Measurements from ENCODE around the gene ARID1B. TPM values are rescaled to one million over a fixed set of nuclear protein-coding genes. Genes with fewer than 3 reads are reported as not detected.

Gene ARID1B
- total RNA-seq, 1 experiment from 2014 or later, result 58.8 TPM

- no TSS peak for BruUV-seq (replicated peaks)
- no peaks in the 10 kb centered on the region for H3K27me3 Mint-ChIP-seq (ENCODE audit: insufficient read depth, unreplicated experiment)
- intact Hi-C loops (cut with micrococcal nuclease; ENCODE audit: unreplicated experiment), result no loop called here
Observed at GRCh38 chr6:157157258-157157657, 380.1 kb downstream of the ARID1B start.

GRCh38 chr6:157158456-157158855, 381.3 kb downstream of the ARID1B start:
- H3K9me3 ChIP-seq, result no peaks in the 10 kb centered on the region
- Mint-ChIP-seq H3K4me1 (ENCODE audit: low read depth, unreplicated experiment) (no peaks in the 10 kb centered on the region), H3K36me3 (ENCODE audit: insufficient read depth, unreplicated experiment) (peaks cover 36% of the 10 kb centered on the region), H3K9me3 (ENCODE audit: unreplicated experiment) (no peaks in the 10 kb centered on the region), H3K4me3 (ENCODE audit: unreplicated experiment) (no peak overlapping the region), H3K27me3 (ENCODE audit: insufficient read depth, unreplicated experiment) (no peaks in the 10 kb centered on the region), H3K27ac (ENCODE audit: unreplicated experiment) (no peak overlapping the region)
- H3K27me3 ChIP-seq (replicated peaks; ENCODE audit: control insufficient read depth, insufficient read depth, low read length), result no peaks in the 10 kb centered on the region
- no peaks in the 10 kb centered on the region; the same call in 1 of the 2 replicates for H3K36me3 ChIP-seq (ENCODE audit: control insufficient read depth, insufficient read depth, low read length)
- no peak for DNase-seq
- H3K4me1 ChIP-seq, result no peaks in the 10 kb centered on the region
- ChIA-PET CTCF (no interaction called here), POLR2A (no interaction called here)
- H3K4me3 ChIP-seq (ENCODE audit: low read depth, low read length), result no peak overlapping the region
- intact Hi-C loops (cut with micrococcal nuclease; ENCODE audit: unreplicated experiment), result no loop called here
- no TSS peak for BruUV-seq (replicated peaks)
- no peak for TF ChIP-seq CTCF (IDR thresholded peaks at IDR 0.05; ENCODE audit: insufficient read depth in 1 of 2, low read depth in 1 of 2, low read length in 1 of 2, severe bottlenecking in 1 of 2, unreplicated experiment in 1 of 2)

More at GRCh38 chr6:157157258-157157657, 380.1 kb downstream of the ARID1B start:
- Histone ChIP-seq H3K36me3 (ENCODE audit: control insufficient read depth, insufficient read depth, low read length) (no peaks in the 10 kb centered on the region; the same call in none of the 2 replicates), H3K27me3 (replicated peaks; ENCODE audit: control insufficient read depth, insufficient read depth, low read length) (no peaks in the 10 kb centered on the region), H3K4me1 (no peaks in the 10 kb centered on the region), H3K9me3 (no peaks in the 10 kb centered on the region), H3K4me3 (ENCODE audit: low read depth, low read length) (no peak overlapping the region)
- DNase-seq, result no peak
- Mint-ChIP-seq H3K4me1 (ENCODE audit: low read depth, unreplicated experiment) (no peaks in the 10 kb centered on the region), H3K4me3 (ENCODE audit: unreplicated experiment) (no peak overlapping the region), H3K9me3 (ENCODE audit: unreplicated experiment) (no peaks in the 10 kb centered on the region), H3K27ac (ENCODE audit: unreplicated experiment) (peak overlapping the region; percentile 15), H3K36me3 (ENCODE audit: insufficient read depth, unreplicated experiment) (peaks cover 36% of the 10 kb centered on the region)
- ChIA-PET POLR2A (no interaction called here), CTCF (no interaction called here)
- no peak for TF ChIP-seq CTCF (IDR thresholded peaks at IDR 0.05; ENCODE audit: insufficient read depth in 1 of 2, low read depth in 1 of 2, low read length in 1 of 2, severe bottlenecking in 1 of 2, unreplicated experiment in 1 of 2)

- intact Hi-C loops (cut with micrococcal nuclease; ENCODE audit: unreplicated experiment), result no loop called here
- H3K9me3 Mint-ChIP-seq (ENCODE audit: unreplicated experiment), result no peaks in the 10 kb centered on the region
Observed at GRCh38 chr6:157158897-157159296, 381.7 kb downstream of the ARID1B start.

More at GRCh38 chr6:157158897-157159296, 381.7 kb downstream of the ARID1B start:
- BruUV-seq (replicated peaks), result no TSS peak
- Mint-ChIP-seq H3K4me3 (ENCODE audit: unreplicated experiment) (no peak overlapping the region), H3K4me1 (ENCODE audit: low read depth, unreplicated experiment) (no peaks in the 10 kb centered on the region), H3K27ac (ENCODE audit: unreplicated experiment) (no peak overlapping the region), H3K36me3 (ENCODE audit: insufficient read depth, unreplicated experiment) (peaks cover 36% of the 10 kb centered on the region), H3K27me3 (ENCODE audit: insufficient read depth, unreplicated experiment) (no peaks in the 10 kb centered on the region)
- Histone ChIP-seq H3K4me1 (no peaks in the 10 kb centered on the region), H3K27me3 (replicated peaks; ENCODE audit: control insufficient read depth, insufficient read depth, low read length) (no peaks in the 10 kb centered on the region), H3K36me3 (ENCODE audit: control insufficient read depth, insufficient read depth, low read length) (no peaks in the 10 kb centered on the region; the same call in 1 of the 2 replicates), H3K9me3 (no peaks in the 10 kb centered on the region), H3K4me3 (ENCODE audit: low read depth, low read length) (no peak overlapping the region)
- CTCF ChIA-PET, result no interaction called here
- no peak for DNase-seq
- POLR2A ChIA-PET, result no interaction called here
- TF ChIP-seq CTCF (IDR thresholded peaks at IDR 0.05; ENCODE audit: insufficient read depth in 1 of 2, low read depth in 1 of 2, low read length in 1 of 2, severe bottlenecking in 1 of 2, unreplicated experiment in 1 of 2), result peak in 1 of 2 experiments; percentile 20

Measured in Caco-2 (cell line).